Gastrocnemius medialis (tissue), 4 donors: ENCODE results near the gene ADRA2B. TPM values are rescaled to one million over a fixed set of nuclear protein-coding genes. Genes with fewer than 3 reads are reported as not detected.
"Not testable (repeated sequence)": the region's sequence is repeated elsewhere in the genome, so short reads cannot be mapped to it uniquely, and the experiment has no call there.

ENCODE experiments used
- ATAC-seq, 2 donors: fragments of 150-250 bp; one replicate each; pipeline ENCODE4 v1.9.1; 2016
- DNase-seq, 2 donors: peaks; one replicate each; pipeline ENCODE4 v3.0.0-alpha.2; 2019
- H3K27ac ChIP-seq, 4 donors: fragments of 200-600 bp; sonication (generic); 1 replicate in 1 of 4; 2 replicates in 3 of 4; pipeline ENCODE4 v1.5.1; 2016 to 2018; ENCODE audit warnings: mild to moderate bottlenecking in 2 of 4, moderate library complexity in 1 of 4
- H3K27me3 ChIP-seq, 3 donors: fragments of 200-600 bp; sonication (generic) in 2 of 3; 1 replicate in 1 of 3; 2 replicates in 2 of 3; pipeline versions ENCODE4 v1.5.1 to v1.6.0; 2016 to 2019; ENCODE audit warnings: mild to moderate bottlenecking in 1 of 3, moderate library complexity in 1 of 3
- H3K36me3 ChIP-seq, 2 donors: fragments of 200-600 bp; sonication (generic) in 1 of 2; one replicate each; pipeline ENCODE4 v1.5.1; 2017 to 2018
- H3K4me1 ChIP-seq, 2 donors: fragments of 200-600 bp; sonication (generic) in 1 of 2; one replicate each; pipeline ENCODE4 v1.5.1; 2016 to 2017; ENCODE audit warnings: mild to moderate bottlenecking in 2 of 2
- H3K4me3 ChIP-seq, 4 donors: fragments of 200-600 bp; sonication (generic) in 3 of 4; 1 replicate in 1 of 4; 2 replicates in 3 of 4; pipeline ENCODE4 v1.5.1; 2016 to 2019; ENCODE audit warnings: mild to moderate bottlenecking in 2 of 4
- H3K9me3 ChIP-seq, 3 donors: fragments of 200-600 bp; sonication (generic) in 2 of 3; 1 replicate in 1 of 3; 2 replicates in 2 of 3; pipeline ENCODE4 v1.5.1; 2016 to 2019
- CTCF ChIP-seq, 5 experiments: fragments of 450-650 bp in 3 of 5; fragments of 200-600 bp in 2 of 5; sonication (generic) in 2 of 5; IDR thresholded peaks in 4 of 5; conservative IDR thresholded peaks in 1 of 5; 1 replicate in 4 of 5; 2 replicates in 1 of 5; pipeline ENCODE4 v1.5.1; 2016 to 2019; ENCODE audit warnings: antibody characterized with exemption in 5 of 5, mild to moderate bottlenecking in 3 of 5, moderate library complexity in 3 of 5
- POLR2A ChIP-seq, 2 donors: fragments of 450-650 bp; IDR thresholded peaks; one replicate each; pipeline ENCODE4 v1.6.1; 2017; ENCODE audit warnings: antibody characterized with exemption in 2 of 2, mild to moderate bottlenecking in 2 of 2, moderate library complexity in 2 of 2
- in situ Hi-C, 4 donors: fragments of 200-750 bp; cut with MboI; loops; one replicate each; pipeline versions ENCODE4 v1.15.0 to v1.8.0; 2017; ENCODE audit warnings: low sequenced_read_pairs in 4 of 4
- intact Hi-C: fragments of 100-400 bp; cut with DNase I; formaldehyde crosslinking; loops from one replicate; pipeline ENCODE4 v1.15.1; 2023; ENCODE audit warnings: low total_unique reads
- total RNA-seq, 4 donors: library from RNA; depleted of rRNA; stranded (reverse); fragments of >200 nt; gene quantifications; one replicate each; pipeline versions ENCODE4 v1.1.0 to v1.2.3, GENCODE V29; 2016

ADRA2B gene
- total RNA-seq, 4 donors from 2014 or later = 2.4 to 5.6 (median 3.6) TPM

- intact Hi-C loops, DNase-seq: not testable (repeated sequence)
These were observed 48.3 kb downstream of the ADRA2B start for GRCh38 chr2:96067902-96068581.

GRCh38 chr2:96067098-96067660, 49.2 kb downstream of the ADRA2B start:
- in situ Hi-C loops = loop anchor here in 2 of 4 donors (10.0 to 25.0 kb wide), 2 partner anchors 1608 to 1620 kb away; no protein-coding TSS in a partner anchor

More at GRCh38 chr2:96067902-96068581, 48.3 kb downstream of the ADRA2B start:
- not testable (repeated sequence) for H3K27ac ChIP-seq, H3K4me3 ChIP-seq, H3K27me3 ChIP-seq, ATAC-seq, H3K36me3 ChIP-seq, H3K9me3 ChIP-seq, H3K4me1 ChIP-seq
- in situ Hi-C loops = loop anchor here in 2 of 4 donors (10.0 to 25.0 kb wide), 2 partner anchors 1607 to 1619 kb away; no protein-coding TSS in a partner anchor

GRCh38 chr2:96066511-96066910, 49.9 kb downstream of the ADRA2B start:
- H3K4me3 ChIP-seq, H3K4me1 ChIP-seq, ATAC-seq, H3K27me3 ChIP-seq, H3K9me3 ChIP-seq, DNase-seq, H3K27ac ChIP-seq, intact Hi-C loops, H3K36me3 ChIP-seq: not testable (repeated sequence)
- in situ Hi-C loops = loop anchor here in 2 of 4 donors (10.0 to 25.0 kb wide), 2 partner anchors 1608 to 1621 kb away; no protein-coding TSS in a partner anchor

More at GRCh38 chr2:96067098-96067660, 49.2 kb downstream of the ADRA2B start:
- H3K27ac ChIP-seq, H3K4me1 ChIP-seq, ATAC-seq, H3K27me3 ChIP-seq, intact Hi-C loops, H3K9me3 ChIP-seq, H3K36me3 ChIP-seq, H3K4me3 ChIP-seq, DNase-seq: not testable (repeated sequence)

GRCh38 chr2:96065954-96066353, 50.4 kb downstream of the ADRA2B start:
- H3K27me3 ChIP-seq, H3K27ac ChIP-seq, H3K4me3 ChIP-seq, H3K36me3 ChIP-seq, H3K9me3 ChIP-seq, ATAC-seq, intact Hi-C loops, DNase-seq, H3K4me1 ChIP-seq: not testable (repeated sequence)
- in situ Hi-C loops = loop anchor here in 2 of 4 donors (10.0 to 25.0 kb wide), 2 partner anchors 1609 to 1621 kb away; no protein-coding TSS in a partner anchor

GRCh38 chr2:96065381-96065930, 50.9 kb downstream of the ADRA2B start:
- TF ChIP-seq CTCF (IDR thresholded peaks at IDR 0.05 in 4 of 5, conservative IDR thresholded peaks at IDR 0.05 in 1 of 5) (no peak), POLR2A (IDR thresholded peaks at IDR 0.05) (no peak)
- no peaks in the 10 kb centered on the region for H3K36me3 ChIP-seq
- H3K9me3 ChIP-seq = no peaks in the 10 kb centered on the region
- no peak overlapping the region for H3K4me3 ChIP-seq
- intact Hi-C loops (no loop called here), in situ Hi-C loops (loop anchor here in 2 of 4 donors (10.0 to 25.0 kb wide), 2 partner anchors 1609 to 1622 kb away; no protein-coding TSS in a partner anchor)
- no peaks in the 10 kb centered on the region for H3K27me3 ChIP-seq
- DNase-seq (no peak), ATAC-seq (no peak)
- no peaks in the 10 kb centered on the region for H3K4me1 ChIP-seq
- no peak overlapping the region for H3K27ac ChIP-seq

- intact Hi-C loops, H3K9me3 ChIP-seq, H3K4me3 ChIP-seq, H3K27me3 ChIP-seq, H3K27ac ChIP-seq, DNase-seq, ATAC-seq, H3K36me3 ChIP-seq, H3K4me1 ChIP-seq: not testable (repeated sequence)
- in situ Hi-C loops = loop anchor here in 2 of 4 donors (10.0 to 25.0 kb wide), 2 partner anchors 1610 to 1623 kb away; no protein-coding TSS in a partner anchor
These were observed 51.6 kb downstream of the ADRA2B start for GRCh38 chr2:96064760-96065159.

- H3K4me1 ChIP-seq, ATAC-seq, DNase-seq, H3K9me3 ChIP-seq, H3K27ac ChIP-seq, intact Hi-C loops, H3K36me3 ChIP-seq, H3K27me3 ChIP-seq, H3K4me3 ChIP-seq: not testable (repeated sequence)
- in situ Hi-C loops = loop anchor here in 2 of 4 donors (10.0 to 25.0 kb wide), 2 partner anchors 1611 to 1623 kb away; no protein-coding TSS in a partner anchor
These were observed 52.2 kb downstream of the ADRA2B start for GRCh38 chr2:96064047-96064675.
